Breast epithelium (tissue), 3 donors: ENCODE measurements around the gene LDLR.

Experiments used
- CTCF ChIP-seq, 3 donors: fragments of 450-650 bp; IDR thresholded peaks; one replicate each; pipeline ENCODE4 v1.5.1; 2016 to 2017; ENCODE audit warnings: antibody characterized with exemption in 3 of 3, mild to moderate bottlenecking in 3 of 3, moderate library complexity in 3 of 3
- POLR2A ChIP-seq: fragments of 450-650 bp; IDR thresholded peaks from one replicate; pipeline ENCODE4 v1.6.1; 2016; ENCODE audit warnings: antibody characterized with exemption, mild to moderate bottlenecking, moderate library complexity
- POLR2AphosphoS5 ChIP-seq, 3 donors: sonication (generic); formaldehyde crosslinking; IDR thresholded peaks; one replicate each; pipeline ENCODE4 v1.6.1; 2017; ENCODE audit warnings: antibody characterized with exemption in 3 of 3

DNA sequence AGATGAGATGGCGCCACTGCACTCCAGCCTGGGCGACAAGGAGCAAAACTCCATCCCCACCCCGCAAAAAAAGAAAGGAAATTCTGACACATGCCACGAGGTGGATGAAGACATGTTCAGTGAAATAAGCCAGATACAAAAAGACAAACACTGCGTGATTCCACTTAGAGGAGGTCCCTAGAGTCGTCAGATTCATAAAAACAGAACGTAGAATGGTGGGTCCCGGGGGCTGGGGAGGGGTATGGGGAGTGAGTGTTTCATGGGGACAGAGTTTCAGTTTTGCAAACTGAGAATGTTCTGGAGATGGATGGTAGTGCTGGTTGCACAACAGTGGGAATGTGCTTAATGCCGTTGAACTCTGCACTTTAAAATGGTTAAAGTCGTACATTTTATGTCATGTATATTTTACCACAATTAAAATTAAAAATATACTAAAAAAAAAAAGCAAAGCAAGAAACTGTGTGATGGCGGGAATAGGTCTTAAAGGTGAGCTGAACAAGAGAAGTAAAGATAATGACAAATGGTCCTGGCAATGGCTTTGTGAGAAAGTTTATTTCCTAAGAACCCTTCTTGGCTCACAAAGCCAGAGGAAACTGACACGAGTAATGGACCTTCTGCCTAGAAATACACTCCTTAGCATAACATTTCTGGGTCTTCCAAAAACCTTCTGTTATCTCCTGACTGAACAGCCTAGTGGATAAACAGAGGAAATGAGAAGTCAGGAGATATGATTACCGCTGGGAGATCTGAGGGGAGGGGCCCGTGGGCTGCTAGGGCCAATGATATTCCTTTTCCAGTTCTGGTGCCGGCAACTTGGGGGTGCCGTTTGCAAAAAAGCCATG is 70.6 kb downstream of the LDLR start:
- peak in 1 of 3 donors; percentile 24 for TF ChIP-seq CTCF (IDR thresholded peaks at IDR 0.05)
- TF ChIP-seq POLR2AphosphoS5 (IDR thresholded peaks at IDR 0.05), result peak in 1 of 3 donors; percentile 51
- TF ChIP-seq POLR2A, result no peak
